Skeletal muscle satellite cell (primary cell): ENCODE measurements around the gene RAPGEF2.
"Not testable (repeated sequence)": the region's sequence is repeated elsewhere in the genome, so short reads cannot be mapped to it uniquely, and the experiment has no call there.

ENCODE experiments used
- H3K27me3 ChIP-seq: 2 replicates; pipeline ENCODE4 v1.7.0; 2013; ENCODE audit warnings: low read length; ENCODE audit not compliant: control insufficient read depth, insufficient read depth
- H3K36me3 ChIP-seq: 2 replicates; pipeline ENCODE4 v1.7.0; 2013; ENCODE audit warnings: mild to moderate bottlenecking, control low read depth, low read length; ENCODE audit not compliant: insufficient read depth
- H3K4me1 ChIP-seq: 2 replicates; pipeline ENCODE4 v1.7.0; 2013; ENCODE audit warnings: low read length; ENCODE audit not compliant: control insufficient read depth, insufficient read depth
- H3K4me2 ChIP-seq: 2 replicates; pipeline ENCODE4 v1.7.0; 2013; ENCODE audit warnings: mild to moderate bottlenecking, low read length
- H3K4me3 ChIP-seq: 2 replicates; pipeline ENCODE4 v1.7.0; 2013; ENCODE audit warnings: low read length
- H3K9ac ChIP-seq: 2 replicates; pipeline ENCODE4 v1.7.0; 2013; ENCODE audit warnings: mild to moderate bottlenecking, low read depth, low read length, moderate library complexity
- H3K9me3 ChIP-seq: replicated peaks from 2 replicates; pipeline ENCODE4 v1.7.0; 2013; ENCODE audit warnings: mild to moderate bottlenecking, control low read depth, low read length

The RAPGEF2 gene

GRCh38 chr4:159308566-159309340 lies 205.9 kb downstream of the RAPGEF2 start:
- Histone ChIP-seq H3K4me3 (peak overlapping the region; percentile 11), H3K36me3 (peaks cover 2% of the 10 kb centered on the region), H3K4me2 (peak overlapping the region; percentile 58), H3K4me1 (peaks cover 19% of the 10 kb centered on the region), H3K27me3 (no peaks in the 10 kb centered on the region), H3K9ac (peak overlapping the region; percentile 13), H3K9me3 (no peaks in the 10 kb centered on the region)

DNA sequence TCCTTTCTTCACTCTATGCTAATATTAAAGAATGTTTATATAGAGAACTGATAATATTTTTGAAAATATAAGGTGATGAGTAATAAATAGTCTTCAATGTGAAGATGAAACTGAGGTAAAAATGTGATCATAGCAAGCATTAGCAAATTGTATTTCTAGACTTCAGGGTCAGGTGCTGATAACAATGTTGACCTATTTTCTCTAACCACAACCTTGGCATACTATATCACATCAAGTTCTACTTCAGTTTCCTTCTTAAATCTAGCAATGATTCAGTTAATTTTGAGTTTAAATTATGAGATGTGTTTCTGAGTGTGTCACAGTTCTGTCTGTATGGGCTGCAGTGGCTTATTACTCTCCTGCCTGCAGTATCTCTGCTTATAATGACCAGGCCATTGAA lies 209.4 kb downstream of the RAPGEF2 start:
- H3K27me3 ChIP-seq, result no peaks in the 10 kb centered on the region
- peaks cover 8% of the 10 kb centered on the region for H3K36me3 ChIP-seq
- H3K9ac ChIP-seq, result no peak overlapping the region
- H3K4me1 ChIP-seq, result peaks cover 19% of the 10 kb centered on the region
- H3K4me3 ChIP-seq, result no peak overlapping the region
- H3K9me3 ChIP-seq, result no peaks in the 10 kb centered on the region
- no peak overlapping the region for H3K4me2 ChIP-seq

DNA sequence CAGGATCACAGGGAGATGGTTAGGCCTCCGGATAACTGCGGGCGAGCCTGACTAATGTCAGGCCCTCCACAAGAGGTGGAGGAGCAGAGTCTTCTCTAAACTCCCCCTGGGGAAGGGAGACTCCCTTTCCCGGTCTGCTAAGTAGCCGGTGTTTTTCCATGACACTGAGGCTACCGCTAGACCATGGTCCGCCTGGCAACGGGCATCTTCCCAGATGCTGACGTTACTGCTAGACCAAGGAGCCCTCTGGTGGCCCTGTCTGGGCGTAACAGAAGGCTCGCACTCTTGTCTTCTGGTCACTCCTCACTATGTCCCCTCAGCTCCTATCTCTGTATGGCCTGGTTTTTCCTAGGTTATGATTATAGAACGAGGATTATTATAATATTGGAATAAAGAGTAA lies 213.0 kb downstream of the RAPGEF2 start:
- H3K4me1 ChIP-seq, H3K9ac ChIP-seq, H3K36me3 ChIP-seq, H3K9me3 ChIP-seq, H3K4me3 ChIP-seq, H3K4me2 ChIP-seq, H3K27me3 ChIP-seq: not testable (repeated sequence)

GRCh38 chr4:159317203-159317602 lies 214.3 kb downstream of the RAPGEF2 start:
- H3K4me2 ChIP-seq, result no peak overlapping the region
- H3K9me3 ChIP-seq, result no peaks in the 10 kb centered on the region
- no peak overlapping the region for H3K9ac ChIP-seq
- no peaks in the 10 kb centered on the region for H3K27me3 ChIP-seq
- H3K36me3 ChIP-seq, result peaks cover 9% of the 10 kb centered on the region
- H3K4me3 ChIP-seq, result no peak overlapping the region
- H3K4me1 ChIP-seq, result no peaks in the 10 kb centered on the region

GRCh38 chr4:159319027-159319426 lies 216.1 kb downstream of the RAPGEF2 start:
- no peaks in the 10 kb centered on the region for H3K4me1 ChIP-seq
- no peaks in the 10 kb centered on the region for H3K27me3 ChIP-seq
- peaks cover 20% of the 10 kb centered on the region for H3K36me3 ChIP-seq
- no peak overlapping the region for H3K4me3 ChIP-seq
- no peak overlapping the region for H3K9ac ChIP-seq
- no peak overlapping the region for H3K4me2 ChIP-seq
- no peaks in the 10 kb centered on the region for H3K9me3 ChIP-seq

DNA sequence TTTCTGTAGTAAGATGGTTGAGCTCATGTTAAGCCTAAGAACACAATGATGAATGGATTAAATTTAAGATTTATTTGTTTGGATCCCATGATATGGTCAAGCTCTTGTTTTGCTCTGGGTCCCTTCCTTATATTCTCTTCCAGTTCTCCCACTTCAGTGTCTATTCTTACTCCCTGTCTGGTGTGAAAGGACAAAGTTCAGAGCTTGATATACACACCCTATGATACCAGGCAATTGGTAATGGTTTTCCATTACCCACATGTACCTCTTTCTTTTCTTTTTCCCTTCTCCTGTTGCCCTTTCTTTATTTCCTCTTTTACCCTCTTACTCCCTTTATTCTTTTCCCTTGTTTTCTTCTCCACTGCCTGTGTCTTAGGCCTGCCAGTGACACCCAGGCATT lies 223.6 kb downstream of the RAPGEF2 start:
- Histone ChIP-seq H3K4me3 (no peak overlapping the region), H3K9me3 (no peaks in the 10 kb centered on the region), H3K4me2 (no peak overlapping the region), H3K9ac (no peak overlapping the region), H3K27me3 (no peaks in the 10 kb centered on the region), H3K4me1 (no peaks in the 10 kb centered on the region), H3K36me3 (peaks cover 16% of the 10 kb centered on the region)

GRCh38 chr4:159328766-159329165 lies 225.9 kb downstream of the RAPGEF2 start:
- H3K9me3 ChIP-seq, result no peaks in the 10 kb centered on the region
- H3K27me3 ChIP-seq, result no peaks in the 10 kb centered on the region
- no peak overlapping the region for H3K4me2 ChIP-seq
- no peaks in the 10 kb centered on the region for H3K4me1 ChIP-seq
- H3K9ac ChIP-seq, result no peak overlapping the region
- peaks cover 13% of the 10 kb centered on the region for H3K36me3 ChIP-seq
- H3K4me3 ChIP-seq, result no peak overlapping the region

- Histone ChIP-seq H3K4me1 (peaks cover 4% of the 10 kb centered on the region), H3K9me3 (no peaks in the 10 kb centered on the region), H3K27me3 (no peaks in the 10 kb centered on the region), H3K4me2 (no peak overlapping the region), H3K36me3 (peaks cover 19% of the 10 kb centered on the region), H3K9ac (no peak overlapping the region), H3K4me3 (no peak overlapping the region)
Measured at GRCh38 chr4:159334461-159334860, 231.6 kb downstream of the RAPGEF2 start.

- Histone ChIP-seq H3K4me3 (no peak overlapping the region), H3K4me2 (no peak overlapping the region), H3K36me3 (peaks cover 17% of the 10 kb centered on the region), H3K9me3 (no peaks in the 10 kb centered on the region), H3K9ac (no peak overlapping the region), H3K27me3 (no peaks in the 10 kb centered on the region), H3K4me1 (peaks cover 4% of the 10 kb centered on the region)
Measured at GRCh38 chr4:159337041-159337440, 234.2 kb downstream of the RAPGEF2 start.

- no peak overlapping the region for H3K4me3 ChIP-seq
- peaks cover 4% of the 10 kb centered on the region for H3K4me1 ChIP-seq
- H3K36me3 ChIP-seq, result peaks cover 37% of the 10 kb centered on the region
Measured at GRCh38 chr4:159341522-159341921, 238.6 kb downstream of the RAPGEF2 start.

DNA sequence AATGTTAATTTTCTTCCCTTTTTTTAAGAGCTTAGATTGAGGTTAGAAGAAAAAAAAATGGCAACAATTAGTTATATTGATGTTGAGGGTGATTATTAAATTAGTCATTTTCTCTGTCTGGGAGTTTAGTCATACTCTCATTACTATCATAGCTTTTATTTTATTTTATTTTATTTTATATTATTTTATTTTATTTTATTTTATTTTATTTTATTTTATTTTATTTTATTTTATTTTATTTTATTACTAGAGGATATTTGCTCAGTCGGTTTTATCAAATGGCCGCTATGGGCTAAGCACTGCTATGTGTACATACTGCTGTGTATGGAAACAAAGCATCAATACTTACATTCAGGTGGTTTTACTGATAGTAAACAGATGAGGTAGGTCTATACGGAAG lies 239.5 kb downstream of the RAPGEF2 start:
- no peak overlapping the region for H3K4me3 ChIP-seq
- H3K27me3 ChIP-seq, result no peaks in the 10 kb centered on the region
- H3K36me3 ChIP-seq, result peaks cover 43% of the 10 kb centered on the region
- H3K4me2 ChIP-seq, result no peak overlapping the region
- H3K4me1 ChIP-seq, result no peaks in the 10 kb centered on the region
- H3K9ac ChIP-seq, result no peak overlapping the region
- H3K9me3 ChIP-seq, result no peaks in the 10 kb centered on the region

More at GRCh38 chr4:159341522-159341921, 238.6 kb downstream of the RAPGEF2 start:
- Histone ChIP-seq H3K9ac (no peak overlapping the region), H3K4me2 (no peak overlapping the region), H3K9me3 (no peaks in the 10 kb centered on the region), H3K27me3 (no peaks in the 10 kb centered on the region)

DNA sequence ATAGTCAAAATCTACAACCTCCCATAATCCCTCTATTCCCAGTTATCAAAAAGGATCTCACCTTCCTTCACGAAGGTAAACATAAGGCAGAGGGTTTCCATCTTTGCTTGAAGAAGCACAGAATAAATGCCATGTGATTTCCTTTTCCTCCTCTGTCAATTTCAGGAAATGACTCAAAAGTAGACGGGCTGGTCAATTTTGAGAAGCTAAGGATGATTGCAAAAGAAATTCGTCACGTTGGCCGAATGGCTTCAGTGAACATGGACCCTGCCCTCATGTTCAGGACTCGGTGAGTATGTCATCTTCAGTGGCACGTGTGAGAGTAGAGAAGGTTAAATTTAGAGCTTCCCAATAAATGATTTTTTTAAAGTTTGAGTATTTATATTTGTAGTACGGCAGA lies 240.2 kb downstream of the RAPGEF2 start:
- peaks cover 43% of the 10 kb centered on the region for H3K36me3 ChIP-seq
- H3K4me1 ChIP-seq, result no peaks in the 10 kb centered on the region
- no peaks in the 10 kb centered on the region for H3K9me3 ChIP-seq
- H3K4me2 ChIP-seq, result no peak overlapping the region
- H3K4me3 ChIP-seq, result no peak overlapping the region
- H3K9ac ChIP-seq, result no peak overlapping the region
- H3K27me3 ChIP-seq, result no peaks in the 10 kb centered on the region
